ENCODE measurements around the gene NELFA. TPM values are rescaled to one million over a fixed set of nuclear protein-coding genes. Genes with fewer than 3 reads are reported as not detected.
A peak's percentile ranks its signal among the peaks of the same experiment; 100 is the strongest.

NELFA gene
- total and polyA plus RNA-seq, 12 donors: 8.8 to 19.7 (median 11.1) TPM

DNA sequence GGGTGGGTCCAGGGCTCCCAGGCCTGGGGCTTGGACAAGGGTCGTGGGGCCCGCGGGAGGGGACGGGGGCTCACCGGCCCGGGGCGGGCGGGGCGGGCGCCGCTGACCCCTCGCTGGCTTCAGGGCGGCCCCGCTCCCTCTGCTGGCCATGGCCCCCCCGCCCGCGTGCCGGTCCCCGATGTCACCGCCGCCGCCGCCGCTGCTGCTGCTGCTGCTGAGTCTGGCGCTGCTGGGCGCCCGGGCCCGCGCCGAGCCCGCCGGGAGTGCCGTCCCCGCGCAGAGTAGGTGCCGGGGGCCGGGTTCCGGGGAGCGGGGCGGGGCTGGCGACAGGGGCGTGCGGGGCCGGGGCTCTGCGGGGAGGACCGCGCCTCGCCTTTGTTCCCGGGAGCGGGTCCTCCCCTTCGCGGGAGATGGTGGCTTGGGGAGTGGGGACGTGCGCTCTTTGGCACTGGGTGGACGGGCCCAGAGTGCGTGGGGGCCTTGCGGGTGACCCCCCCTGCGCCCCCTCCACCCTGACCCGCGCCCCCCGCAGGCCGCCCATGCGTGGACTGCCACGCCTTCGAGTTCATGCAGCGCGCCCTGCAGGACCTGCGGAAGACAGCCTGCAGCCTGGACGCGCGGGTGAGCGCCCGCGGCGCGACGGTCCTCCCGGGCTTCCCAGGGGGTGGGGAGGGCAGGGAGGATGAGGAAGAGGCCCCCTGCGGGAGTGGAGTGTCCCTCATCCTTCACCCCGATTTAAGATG lies 33.6 kb upstream of the NELFA start:
- H3K27me3 ChIP-seq: peaks cover 20 to 79% (median 70%) of the 10 kb centered on the region in 7 donors
- no peaks in the 10 kb centered on the region for H3K36me3 ChIP-seq
- WGBS, 2 donors: 1 to 2% methylated on average over 63 to 80 of the region's 80 CpGs
- peaks cover 4 to 23% (median 20%) of the 10 kb centered on the region in 9 donors for H3K4me1 ChIP-seq
- DNase-seq (no peak), ATAC-seq (peak in 4 of 8 donors; percentile 10 to 48 (median 26))
- H3K9me3 ChIP-seq: peaks cover 0 to 4% (median 0%) of the 10 kb centered on the region in 11 donors
- peak overlapping the region; percentile 49 to 73 (median 62) for H3K4me3 ChIP-seq
- peak overlapping the region in 2 of 10 donors; percentile 37 to 67 for H3K27ac ChIP-seq
- intact Hi-C loops (cut with DNase I): no loop called here
- peak in 1 of 9 donors; percentile 18 for TF ChIP-seq CTCF (IDR thresholded peaks at IDR 0.05)

DNA sequence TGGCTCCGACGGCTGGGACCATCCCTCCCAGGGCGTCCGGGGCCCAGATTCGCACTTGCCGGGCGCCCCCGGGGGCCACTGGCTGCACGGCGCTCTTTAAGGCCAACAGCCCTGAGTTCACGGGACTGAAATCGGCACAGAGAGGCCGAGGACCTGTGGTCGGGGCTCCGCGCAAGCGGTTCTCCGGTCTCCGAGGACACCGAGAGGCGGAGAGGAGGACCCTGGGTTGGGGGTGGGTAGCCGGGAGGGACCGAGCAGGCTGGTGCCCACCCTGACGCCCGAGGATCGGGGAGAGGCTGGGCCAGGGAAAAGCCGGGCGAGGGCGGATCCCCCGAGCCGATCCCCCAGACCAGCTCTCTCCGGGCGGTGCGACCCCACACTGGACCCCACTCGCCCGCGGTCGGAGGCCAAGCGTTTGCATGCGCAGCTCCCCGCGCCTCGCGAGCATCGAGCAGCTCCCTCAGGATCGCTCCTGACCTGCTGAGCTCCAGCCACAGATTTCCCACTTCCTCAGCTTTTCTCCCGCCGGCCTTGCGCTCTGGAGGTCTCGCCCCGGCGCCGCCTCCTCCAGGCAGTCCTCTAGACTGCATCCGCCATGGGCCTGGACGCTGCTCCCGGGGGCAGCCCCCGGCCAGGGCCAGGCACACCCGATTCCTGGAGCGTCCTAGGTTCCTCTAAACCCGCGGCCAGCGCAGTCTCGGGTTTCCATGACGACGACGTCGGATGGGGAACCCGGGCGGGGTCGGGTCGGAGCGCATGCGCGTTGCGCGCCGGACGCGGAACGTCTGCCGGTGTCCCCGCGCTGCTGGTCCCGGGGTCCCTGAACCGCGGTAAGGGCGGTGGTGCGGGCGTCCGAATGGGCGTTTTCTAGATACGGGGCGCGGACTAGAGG lies 32.7 kb upstream of the NELFA start:
- WGBS, 2 donors: 1% methylated on average over 85 to 94 of the region's 94 CpGs
- ATAC-seq (peak; percentile 71 to 86 (median 76)), DNase-seq (peak; percentile 73 to 84)
- H3K4me3 ChIP-seq: peak overlapping the region; percentile 49 to 73 (median 62)
- no peak for TF ChIP-seq CTCF (IDR thresholded peaks at IDR 0.05)
- H3K9me3 ChIP-seq: peaks cover 0 to 4% (median 0%) of the 10 kb centered on the region in 11 donors
- peaks cover 20 to 78% (median 68%) of the 10 kb centered on the region in 7 donors for H3K27me3 ChIP-seq
- peaks cover 4 to 23% (median 20%) of the 10 kb centered on the region in 9 donors for H3K4me1 ChIP-seq
- intact Hi-C loops (cut with DNase I): no loop called here
- peak overlapping the region in 2 of 10 donors; percentile 37 to 67 for H3K27ac ChIP-seq
- H3K36me3 ChIP-seq: no peaks in the 10 kb centered on the region

DNA sequence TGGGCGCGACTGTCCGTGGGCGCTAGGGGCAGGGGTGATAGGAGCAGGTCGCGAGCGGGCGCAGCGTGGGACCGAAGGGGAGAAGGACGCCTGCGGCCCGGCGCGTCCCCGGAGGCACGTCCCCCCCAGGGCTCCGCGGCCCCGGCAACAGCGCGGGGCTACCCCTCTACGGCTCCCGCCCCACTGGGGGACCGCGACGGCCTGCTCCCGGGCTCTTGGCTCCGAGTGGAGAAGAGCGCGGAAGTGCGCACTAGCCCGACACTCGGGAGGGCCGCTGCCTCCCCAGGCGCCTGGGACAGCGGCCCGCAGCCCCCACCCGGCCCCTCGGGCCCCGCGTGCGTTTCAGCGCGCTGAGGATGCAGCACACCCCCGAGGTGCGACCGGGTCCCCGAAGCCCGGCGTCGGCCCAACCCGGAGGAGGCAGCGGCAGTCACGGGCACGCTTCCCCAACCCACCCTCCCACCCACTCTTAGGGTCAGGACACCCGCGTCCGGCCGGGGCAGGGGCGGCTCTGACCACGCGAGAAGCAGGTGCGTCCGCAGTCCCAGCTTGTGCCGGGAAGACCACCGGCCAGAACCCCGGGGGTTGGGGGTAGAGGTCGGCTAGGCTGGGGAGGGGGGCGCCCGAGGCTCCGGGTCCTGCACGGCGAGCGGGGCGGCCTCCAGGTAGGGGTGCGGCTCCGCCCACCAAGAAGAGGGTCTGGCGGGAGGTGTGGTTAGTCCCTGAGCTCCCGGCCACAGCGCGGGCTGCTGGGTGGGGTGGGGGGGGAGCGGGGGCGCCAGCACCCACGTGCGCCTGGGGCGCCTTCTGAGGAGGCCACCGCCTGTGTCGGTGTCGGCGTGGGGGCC lies 31.8 kb upstream of the NELFA start:
- no peak for DNase-seq
- peak in 1 of 8 donors; percentile 18 for ATAC-seq

More for the DNA sequence above, 31.8 kb upstream of the NELFA start:
- intact Hi-C loops (cut with DNase I): no loop called here
- TF ChIP-seq CTCF (IDR thresholded peaks at IDR 0.05): no peak
- peaks cover 20 to 78% (median 63%) of the 10 kb centered on the region in 7 donors for H3K27me3 ChIP-seq
- H3K9me3 ChIP-seq: peaks cover 0 to 4% (median 0%) of the 10 kb centered on the region in 11 donors
- H3K4me3 ChIP-seq: peak overlapping the region in 9 of 10 donors; percentile 49 to 73 (median 63)
- no peak overlapping the region for H3K27ac ChIP-seq
- peaks cover 4 to 23% (median 20%) of the 10 kb centered on the region in 9 donors for H3K4me1 ChIP-seq
- 4 to 5% methylated on average over 89 to 90 of the region's 91 CpGs for WGBS, 2 donors
- H3K36me3 ChIP-seq: no peaks in the 10 kb centered on the region
